ENCODE measurements around the gene ENO4.
A peak's percentile ranks its signal among the peaks of the same experiment; 100 is the strongest.

ENO4 gene, protein sequence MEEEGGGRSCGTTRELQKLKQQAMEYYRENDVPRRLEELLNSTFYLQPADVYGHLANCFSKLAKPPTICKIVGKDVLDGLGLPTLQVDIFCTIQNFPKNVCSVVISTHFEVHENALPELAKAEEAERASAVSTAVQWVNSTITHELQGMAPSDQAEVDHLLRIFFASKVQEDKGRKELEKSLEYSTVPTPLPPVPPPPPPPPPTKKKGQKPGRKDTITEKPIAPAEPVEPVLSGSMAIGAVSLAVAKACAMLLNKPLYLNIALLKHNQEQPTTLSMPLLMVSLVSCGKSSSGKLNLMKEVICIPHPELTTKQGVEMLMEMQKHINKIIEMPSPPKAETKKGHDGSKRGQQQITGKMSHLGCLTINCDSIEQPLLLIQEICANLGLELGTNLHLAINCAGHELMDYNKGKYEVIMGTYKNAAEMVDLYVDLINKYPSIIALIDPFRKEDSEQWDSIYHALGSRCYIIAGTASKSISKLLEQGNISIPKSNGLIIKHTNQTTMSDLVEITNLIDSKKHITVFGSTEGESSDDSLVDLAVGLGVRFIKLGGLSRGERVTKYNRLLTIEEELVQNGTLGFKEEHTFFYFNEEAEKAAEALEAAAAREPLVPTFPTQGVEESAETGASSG

DNA sequence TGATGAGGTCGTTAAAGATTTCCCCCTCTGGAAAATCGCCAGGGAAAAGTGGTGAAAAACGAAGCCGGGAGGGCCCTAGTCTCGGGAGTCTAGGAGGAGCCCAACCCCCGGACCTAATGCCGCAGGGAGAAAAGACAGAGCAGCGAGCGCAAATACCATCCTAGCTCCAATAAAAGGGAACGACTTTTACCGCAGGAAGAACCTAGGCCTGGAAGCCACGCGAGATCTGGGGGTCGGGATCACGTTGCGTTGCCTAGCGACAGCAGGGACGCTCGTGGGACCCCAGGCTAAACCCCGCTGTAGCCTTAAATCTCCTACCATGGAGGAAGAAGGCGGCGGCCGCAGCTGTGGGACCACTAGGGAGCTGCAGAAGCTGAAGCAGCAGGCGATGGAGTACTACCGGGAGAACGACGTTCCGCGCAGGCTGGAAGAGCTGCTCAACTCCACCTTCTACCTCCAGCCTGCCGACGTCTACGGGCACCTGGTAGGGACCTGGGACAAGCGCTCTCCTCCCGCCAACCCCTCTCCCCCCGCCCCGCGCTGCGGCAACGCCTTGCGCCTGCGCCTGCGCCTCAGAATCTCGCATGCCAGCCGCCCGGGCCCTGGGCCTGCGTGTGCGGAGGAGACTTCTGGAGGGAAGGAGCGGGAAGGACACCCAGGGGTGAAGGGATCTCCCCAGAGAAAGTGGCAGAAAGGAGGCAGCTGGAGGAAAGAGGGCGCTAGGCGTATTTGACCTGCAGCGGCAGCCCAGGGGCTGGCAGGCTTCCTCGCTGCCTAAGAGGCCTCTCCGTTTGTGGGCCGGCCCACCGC lies at the start of gene ENO4:
ENO4 (plus strand) TSS at position 252 of the 810 bp plus-strand sequence; CDS start at position 320, 68 bp downstream.
- peak; percentile 55 to 65 (median 57) for DNase-seq

DNA sequence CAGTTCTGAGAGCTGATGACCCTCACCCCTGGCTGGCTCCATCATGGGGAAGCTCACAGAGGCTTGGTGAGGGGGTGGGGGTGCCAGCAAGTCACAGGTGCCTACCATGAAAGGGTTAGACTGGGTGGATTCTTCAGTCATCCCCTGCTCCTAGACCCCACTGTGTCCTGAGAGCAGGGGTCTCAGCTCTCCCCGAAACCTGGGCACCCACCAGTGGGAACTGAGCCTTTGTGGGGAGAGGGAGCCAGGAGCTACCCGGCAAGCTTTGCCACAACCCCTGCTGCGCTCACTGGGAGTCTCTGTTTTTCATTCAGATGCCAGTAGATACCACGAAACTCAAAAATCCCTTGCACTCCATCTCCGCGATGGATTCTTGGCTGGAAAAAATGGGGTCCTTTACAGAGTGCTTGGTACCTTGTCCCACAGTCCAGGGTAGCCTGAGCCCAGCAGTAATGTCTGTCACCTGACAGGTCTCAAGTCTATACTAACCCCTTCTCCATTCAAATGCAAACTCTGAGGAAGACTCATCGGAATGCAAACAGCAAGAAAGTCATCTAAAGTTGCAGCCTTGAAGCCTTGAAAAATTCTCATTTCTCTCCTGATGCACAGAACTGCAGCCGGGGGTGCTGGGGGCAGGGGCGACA lies 48.9 kb upstream of the ENO4 start:
- no peak for DNase-seq

DNA sequence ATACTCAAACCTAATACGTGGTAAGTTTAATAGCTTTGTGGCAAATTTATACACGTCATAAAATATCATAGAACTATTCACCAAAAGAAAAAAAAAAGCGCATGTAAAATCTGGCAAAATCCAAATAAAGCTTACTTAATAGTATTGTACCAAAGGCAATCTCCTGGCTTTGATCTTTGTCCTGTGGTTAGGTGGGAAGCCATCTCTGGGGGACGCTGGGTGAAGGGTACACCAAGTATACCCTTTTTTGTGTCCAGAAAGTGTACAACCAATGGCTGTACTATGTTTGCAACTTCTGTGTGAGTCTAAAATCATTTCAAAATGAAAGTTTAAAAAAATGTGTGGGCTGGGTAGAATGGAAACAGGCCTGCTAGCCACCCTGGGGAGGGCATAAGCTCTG lies 47.6 kb upstream of the ENO4 start:
- no peak for DNase-seq

DNA sequence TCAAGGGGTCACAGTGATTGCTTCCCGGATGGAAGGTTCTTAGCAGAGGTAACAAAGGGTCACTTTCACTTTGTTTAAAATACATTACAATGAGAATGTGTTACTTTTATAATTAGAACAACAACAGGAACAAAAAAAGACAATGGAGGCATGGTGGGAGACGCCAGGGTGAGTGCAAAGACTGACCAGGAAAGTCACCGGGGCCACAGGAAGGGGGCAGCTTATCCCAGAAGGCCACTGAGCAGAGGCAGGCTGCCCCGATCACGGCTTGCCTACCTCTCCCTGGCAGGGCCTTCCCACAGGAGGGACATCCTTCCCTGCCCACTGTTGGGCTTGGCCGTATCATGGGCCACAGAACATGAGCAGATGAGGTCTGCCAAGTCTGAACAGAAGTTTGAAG lies 46.8 kb upstream of the ENO4 start:
- no peak for DNase-seq

DNA sequence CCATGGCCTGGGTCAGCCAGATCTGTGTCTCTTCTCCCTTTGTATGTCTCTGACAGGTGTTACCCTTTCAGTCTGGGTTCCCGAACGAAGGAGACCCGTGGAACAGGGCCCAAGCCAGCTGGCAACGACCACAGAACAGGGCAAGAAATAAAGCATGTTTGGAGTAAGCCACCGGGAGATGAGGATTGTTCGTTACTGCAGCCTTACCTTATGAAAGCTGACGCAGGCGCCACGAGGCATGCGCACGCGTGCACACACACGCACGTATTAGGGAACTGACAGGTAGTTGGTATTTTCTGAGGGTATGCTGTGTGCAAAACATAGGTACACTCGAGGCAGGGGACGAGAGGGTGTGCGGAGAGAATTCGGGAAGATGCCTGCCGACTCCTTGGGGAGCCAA lies 46.4 kb upstream of the ENO4 start:
- DNase-seq, result no peak

DNA sequence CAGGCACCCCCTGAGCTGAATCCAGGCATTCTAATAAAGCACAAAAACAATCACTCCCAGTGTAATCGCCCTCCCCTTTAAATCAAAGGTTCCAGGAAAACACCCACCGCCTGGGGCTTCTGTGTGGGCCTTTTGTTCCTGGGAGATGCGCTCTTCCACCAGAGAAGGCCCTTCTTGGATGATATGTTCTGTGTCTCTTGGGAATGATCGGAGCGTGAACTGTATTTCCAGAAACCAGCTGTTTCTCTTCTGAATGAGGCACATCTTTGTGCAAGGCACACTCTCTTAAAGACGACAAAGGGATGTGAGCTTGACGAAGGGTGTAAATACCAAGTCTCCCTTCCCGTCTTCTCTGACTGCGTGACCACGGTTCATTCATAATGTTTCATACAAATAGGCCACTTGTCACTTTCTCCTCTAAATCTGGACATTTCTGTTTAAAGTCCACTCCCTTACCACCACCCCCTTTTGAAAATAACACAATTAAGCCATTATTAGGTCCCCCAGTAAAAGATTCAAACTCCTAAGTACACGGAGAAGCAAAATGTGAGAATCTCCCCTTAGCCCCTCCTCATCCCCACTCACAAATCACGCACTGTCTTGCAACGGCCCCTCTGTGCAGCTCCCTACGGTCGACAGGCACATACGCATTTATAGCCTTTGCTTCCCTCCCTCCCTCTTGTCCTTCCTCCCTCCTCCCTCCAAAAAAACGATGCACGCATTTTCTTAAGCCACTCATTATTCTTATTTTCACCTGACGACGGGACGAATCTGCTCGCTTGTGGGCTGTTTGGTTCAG lies 45.6 kb upstream of the ENO4 start:
- DNase-seq, result no peak

DNA sequence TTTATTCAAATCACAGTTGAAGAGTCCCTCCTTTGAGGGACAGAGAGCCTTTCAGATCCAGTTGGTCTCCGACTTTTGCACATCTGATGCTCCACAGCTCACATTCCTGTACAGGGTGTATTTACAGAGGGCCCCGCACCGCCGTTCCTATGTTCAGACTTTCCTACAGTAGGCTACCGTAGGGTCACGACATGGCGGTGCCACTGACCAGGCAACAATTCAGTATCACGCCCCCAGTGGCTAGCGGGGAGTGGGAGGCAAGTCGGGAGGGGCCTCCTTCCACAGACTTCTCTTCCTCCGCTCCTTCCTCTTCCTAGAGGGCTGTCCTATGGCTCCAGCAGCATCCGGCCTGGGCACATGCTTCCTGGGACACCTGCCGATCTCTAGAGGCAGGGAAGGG lies 40.6 kb upstream of the ENO4 start:
- no peak for DNase-seq

DNA sequence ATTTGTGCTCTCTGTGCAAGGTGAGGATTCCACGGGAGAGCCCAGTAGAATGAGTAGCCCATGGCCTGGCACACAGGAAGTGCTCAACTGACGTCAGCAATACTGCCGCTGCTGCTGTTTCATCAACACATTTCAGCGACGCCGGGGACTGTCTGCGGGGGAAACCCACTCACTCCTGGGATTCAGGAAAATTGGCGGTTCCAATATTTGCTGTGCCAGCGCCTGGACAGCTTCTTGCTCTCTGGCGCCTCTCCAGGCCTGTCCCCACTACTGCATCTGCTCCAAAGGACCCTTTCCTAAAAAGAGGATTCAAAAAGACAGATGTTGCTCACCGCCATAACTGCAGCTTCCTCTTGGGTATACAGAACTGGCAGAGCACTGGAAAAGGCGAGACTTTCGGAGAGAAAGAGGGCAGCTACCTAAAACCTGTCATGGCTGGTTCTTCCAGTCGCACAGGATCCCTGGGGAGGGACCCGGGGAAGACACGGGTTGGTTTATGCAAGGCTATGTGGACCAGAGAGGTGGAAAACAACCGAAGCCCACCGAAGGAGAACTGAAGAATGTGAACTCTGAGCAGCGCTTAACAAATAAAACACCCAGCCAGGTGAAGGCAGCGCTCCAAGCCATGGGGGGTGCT lies 39.7 kb upstream of the ENO4 start:
- DNase-seq, result peak; percentile 36 to 60 (median 57)

DNA sequence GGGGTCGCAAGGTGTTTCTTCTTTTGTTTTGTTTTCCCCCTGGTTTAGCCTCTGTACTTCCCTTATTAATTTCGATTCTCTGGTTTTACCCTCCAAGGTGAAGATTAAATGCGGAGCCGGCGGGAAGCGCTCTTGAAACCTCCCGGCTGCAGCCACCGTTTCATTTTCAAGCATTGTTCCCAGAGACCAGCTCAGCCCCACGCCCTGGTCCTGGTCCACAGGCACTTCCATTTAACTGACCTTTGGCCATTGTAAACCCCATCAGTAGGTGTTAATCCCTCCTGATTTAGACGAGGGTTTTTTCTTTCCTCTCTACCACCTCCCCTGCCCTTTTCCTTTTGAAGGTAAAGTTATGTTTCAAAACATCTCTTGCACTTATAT lies 39.2 kb upstream of the ENO4 start:
- no peak for DNase-seq

DNA sequence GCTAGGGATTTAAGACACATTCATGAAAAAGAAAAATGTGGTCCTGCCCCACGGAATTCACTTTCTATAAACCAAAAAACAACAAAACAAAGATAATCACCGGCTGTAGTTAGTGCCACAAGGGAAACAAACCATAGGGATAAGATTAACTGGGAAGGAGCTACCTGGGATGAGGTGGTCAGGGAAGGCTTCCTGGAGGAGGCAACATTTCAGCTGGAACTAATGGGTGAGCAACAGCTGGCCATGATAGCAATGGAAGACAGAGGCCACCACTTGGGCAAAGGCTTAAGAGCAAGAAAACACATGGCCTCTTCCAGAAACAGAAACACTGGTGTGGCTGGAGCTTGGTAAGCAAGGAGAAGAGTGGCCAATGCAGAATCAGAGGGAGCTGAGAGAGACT lies 38.4 kb upstream of the ENO4 start:
- DNase-seq, result no peak

DNA sequence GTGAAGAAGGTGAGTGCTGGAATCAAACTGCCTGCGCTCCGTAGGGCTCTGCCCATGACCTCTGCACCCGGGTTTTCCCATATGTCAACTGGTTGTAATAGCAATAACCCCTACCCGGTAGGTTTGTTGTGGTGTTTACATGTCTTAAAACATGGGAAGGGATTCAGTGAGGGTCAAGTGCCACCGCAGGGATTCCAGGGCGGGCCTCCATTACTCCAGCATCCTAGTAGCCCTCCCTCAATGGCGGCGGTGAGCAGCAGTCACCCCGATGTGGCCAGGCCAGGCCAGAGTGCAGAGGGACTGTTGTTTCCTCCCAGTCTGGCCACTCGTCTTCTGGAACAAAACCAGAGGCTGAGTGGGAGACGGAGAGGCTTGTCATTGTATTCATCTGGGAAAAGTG lies 37.6 kb upstream of the ENO4 start:
- DNase-seq, result no peak

DNA sequence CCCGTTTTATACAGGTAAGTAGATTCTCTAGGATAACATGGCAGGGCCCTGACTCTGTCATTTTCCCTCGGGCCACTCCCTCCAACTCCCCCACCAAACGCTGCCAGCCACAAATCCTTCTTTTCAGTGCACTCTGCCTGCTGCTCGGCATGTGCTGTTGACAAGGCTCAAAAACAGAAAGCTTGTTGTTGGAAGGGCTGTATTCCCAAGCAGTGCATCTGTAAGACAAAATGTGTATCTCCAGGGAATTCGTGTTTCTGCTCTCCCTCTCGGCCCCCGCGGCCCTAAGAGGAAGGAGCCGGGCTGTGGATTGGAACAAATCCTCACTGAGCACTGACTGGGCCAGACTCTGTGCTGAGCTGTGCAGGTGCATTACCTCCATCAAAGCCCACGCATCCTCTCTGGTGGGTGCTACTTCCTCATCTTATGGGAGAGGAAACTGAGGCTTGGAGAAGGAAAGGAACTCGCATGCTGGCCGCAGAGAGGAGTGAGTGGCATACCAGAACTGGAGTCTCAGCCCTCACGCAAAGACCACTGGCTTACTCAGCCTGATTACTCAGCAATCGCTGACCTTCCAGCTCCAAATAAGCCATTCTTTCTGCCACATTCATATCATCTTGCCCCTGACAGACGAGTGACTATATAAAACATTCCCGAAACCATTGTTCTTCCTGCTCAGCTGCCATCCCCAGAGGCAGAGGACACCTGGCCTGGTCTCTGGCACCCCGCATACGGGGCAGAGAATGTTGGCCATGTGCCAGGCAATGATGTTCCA lies 33.5 kb upstream of the ENO4 start:
- DNase-seq, result no peak

DNA sequence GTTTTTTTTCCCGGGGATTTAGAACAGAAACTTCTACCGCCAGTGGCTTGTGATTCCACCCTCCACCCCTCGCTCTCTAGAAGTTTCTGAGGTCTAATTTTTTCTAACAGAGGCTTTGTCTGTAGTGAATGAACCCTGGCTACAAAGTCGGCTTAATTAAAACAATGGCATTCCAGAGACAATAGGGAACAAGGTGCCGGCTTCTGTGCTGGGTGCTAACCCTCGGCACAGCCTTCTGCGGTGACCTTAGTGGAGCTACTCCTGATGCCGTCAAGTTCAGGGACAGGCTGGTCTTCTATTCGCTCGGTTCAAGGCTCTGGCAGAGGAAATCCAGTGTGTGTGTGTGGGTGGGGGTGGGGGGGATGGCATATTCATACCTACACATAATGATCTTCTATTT lies 32.1 kb upstream of the ENO4 start:
- no peak for DNase-seq

DNA sequence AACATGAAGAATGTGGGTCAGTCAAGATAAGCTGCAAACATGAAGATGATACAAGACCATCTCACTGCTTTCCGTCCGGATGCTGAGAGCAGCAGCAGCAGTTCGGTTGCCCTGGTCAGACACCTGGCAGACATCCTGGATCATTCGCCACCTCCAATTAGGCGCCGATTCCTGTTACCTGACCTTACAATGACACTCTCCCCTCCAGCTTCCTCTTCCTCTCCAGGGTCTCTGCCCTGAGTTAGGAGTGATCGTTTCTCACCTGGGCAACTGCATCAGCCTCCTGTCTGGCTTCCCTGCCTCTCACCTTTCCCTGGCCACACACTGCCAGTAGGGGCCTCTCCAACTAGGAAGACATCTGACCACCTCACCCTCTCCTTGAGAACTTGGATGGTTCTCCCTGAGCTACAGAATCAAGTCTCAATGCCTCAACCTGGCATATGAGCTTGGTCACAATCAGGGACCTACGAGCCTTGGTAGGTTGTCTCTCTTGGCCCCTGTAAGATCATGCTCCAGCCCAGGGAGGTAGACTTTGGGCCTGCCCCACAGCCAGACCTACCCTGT lies 31.4 kb upstream of the ENO4 start:
- DNase-seq, result no peak

DNA sequence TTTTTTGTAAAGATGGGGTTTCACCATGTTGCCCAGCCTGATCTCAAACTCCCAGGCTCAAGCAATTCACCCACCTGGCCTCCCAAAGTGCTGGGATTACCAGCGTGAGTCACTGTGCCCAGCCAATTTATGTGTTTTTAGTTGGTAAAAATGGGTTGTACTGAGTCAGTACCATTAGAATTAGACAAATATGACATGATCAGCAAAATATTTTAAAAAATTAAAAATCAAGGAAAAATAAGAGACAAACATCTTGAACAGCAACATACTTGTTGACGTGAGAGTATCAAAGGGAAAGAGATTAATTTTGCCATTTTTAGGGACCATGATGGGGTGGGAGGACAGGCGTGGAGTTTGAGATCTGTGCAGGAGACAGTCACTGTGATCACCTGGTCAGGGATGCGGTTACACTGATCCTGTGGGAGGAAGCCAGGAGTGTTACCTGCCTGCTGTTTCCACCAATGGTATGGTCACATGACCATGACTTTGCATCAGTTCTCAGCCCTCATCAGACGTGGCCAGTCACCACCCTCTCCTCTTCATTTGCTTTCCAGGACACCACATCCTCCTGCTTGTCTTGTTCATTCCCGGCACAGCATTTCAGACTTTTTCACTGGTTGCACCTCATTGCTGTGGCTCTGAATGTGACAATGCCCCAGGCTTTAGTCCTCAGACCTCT lies 29.2 kb upstream of the ENO4 start:
- no peak for DNase-seq

DNA sequence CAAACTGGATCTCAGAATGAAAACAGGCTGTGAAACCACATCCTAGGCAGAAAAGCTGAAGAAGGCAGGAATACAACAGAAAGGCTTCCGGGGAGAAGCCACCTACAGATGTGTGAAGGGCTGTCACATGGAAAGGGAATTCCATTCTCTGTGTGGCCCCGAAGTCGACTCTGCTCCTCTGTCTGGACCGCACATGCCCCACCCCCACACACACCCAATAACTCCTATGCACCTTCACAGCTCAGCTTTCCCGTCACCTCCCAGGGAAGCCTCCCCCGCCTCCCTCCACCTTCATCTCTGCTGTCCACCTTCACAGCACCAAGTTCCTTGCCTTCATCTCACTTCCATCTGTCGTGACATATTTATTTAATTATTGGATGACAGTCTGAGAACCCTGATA lies 23.4 kb upstream of the ENO4 start:
- no peak for DNase-seq

DNA sequence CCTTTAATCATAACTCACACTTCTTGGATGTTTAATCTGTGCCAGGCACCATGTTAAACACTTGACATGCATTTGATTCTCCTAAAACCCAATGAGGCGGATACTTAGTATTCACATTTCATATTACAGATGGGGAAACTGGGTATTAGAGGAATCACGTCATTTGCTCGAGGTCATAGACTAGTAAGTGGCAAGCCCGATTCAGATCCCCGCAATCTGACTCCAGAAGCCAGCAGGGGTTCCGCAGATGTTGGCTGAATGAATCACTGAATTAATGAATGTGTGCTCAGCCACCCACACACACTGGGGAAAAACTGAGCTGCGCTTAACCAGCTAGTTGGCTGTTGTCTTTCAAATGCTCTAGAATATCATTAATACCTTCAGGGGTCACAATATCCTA lies 22.5 kb upstream of the ENO4 start:
- no peak for DNase-seq

DNA sequence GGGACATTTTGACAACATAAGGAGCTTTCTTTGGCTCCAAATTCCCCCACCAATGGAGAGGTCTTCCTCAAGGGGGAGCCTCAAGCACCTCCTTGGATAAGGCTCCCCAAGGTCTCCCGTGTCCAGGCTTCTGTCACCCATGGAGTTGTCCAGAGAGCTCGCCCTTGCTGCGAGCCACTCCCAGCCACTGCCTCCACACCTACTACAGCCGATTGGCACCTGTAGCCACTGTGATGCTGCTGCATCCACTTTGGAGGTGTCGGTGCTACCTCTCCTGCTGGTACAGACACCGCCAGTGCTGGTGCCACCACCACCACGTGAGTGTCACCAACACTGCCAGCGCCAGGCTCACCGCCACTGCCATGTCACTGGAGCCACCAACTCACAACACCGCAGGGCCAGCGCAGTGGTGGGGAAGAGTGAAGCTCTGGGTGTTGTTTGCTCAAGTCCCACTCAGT lies 22.1 kb upstream of the ENO4 start:
- DNase-seq, result peak in 2 of 3 donors; percentile 3 to 20

DNA sequence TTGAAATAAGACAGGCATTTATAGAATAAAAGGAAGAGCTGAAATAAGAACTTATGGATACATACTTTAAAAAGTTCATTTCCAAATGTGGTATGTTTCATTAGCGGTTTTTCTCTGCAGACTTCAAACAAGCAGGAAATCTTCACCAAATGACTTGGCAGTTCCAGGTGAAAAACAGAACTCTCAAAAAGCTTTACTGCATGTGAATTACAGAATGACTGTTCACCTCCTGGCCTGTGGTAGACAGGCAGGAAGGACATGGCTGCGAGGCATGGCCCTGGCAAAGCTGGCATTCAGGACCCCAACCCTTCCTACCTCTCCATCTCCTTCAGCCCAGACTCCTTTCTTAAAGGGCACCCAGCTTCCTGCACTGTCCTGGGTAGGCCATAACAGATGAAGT lies 21.2 kb upstream of the ENO4 start:
- no peak for DNase-seq

DNA sequence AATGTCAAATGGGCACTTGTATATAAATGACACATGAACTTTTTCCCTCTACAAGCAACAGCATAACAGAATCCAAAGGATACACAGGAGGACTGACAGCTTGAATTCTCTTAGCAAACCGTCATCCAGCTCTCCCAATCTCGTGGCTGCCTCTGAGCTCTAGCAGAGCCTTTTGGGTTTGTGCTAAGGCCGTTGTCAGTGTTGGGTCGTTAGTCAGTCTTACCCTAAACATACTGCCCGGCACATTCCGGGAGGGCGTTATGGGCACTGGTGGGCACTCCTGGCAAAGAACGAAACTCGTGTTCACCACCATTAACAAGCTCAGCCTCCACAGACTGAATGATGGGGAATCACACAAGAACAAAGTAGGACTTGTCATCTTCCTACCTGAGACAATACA lies 19.6 kb upstream of the ENO4 start:
- DNase-seq, result no peak

Measured in suppressor macrophage treated with lipopolysaccharide for 1 hour (primary cell).